Smooth muscle cell (in vitro differentiated cells): ENCODE results near the gene NPW. TPM values are rescaled to one million over a fixed set of nuclear protein-coding genes. Genes with fewer than 3 reads are reported as not detected.
"Not testable (repeated sequence)": the region's sequence is repeated elsewhere in the genome, so short reads cannot be mapped to it uniquely, and the experiment has no call there.

Experiments
- DNase-seq: peaks from one replicate; lab custom pipeline; 2025; ENCODE audit not compliant: unreplicated experiment; lab: John Stamatoyannopoulos, UW
- H2AFZ ChIP-seq: fragments of 200-600 bp; sonication (generic); 2 replicates; pipeline ENCODE4 v1.6.0; 2016; ENCODE audit warnings: antibody characterized with exemption, low read depth, mild to moderate bottlenecking
- H3F3A ChIP-seq: fragments of 200-600 bp; sonication (generic); 2 replicates; pipeline ENCODE4 v1.6.0; 2017; ENCODE audit warnings: antibody characterized with exemption, low read depth
- H3K27ac ChIP-seq: fragments of 200-600 bp; sonication (generic); 2 replicates; pipeline ENCODE4 v1.5.1; 2016; ENCODE audit warnings: low read depth, mild to moderate bottlenecking
- H3K27me3 ChIP-seq: fragments of 200-600 bp; sonication (generic); 2 replicates; pipeline ENCODE4 v1.6.1; 2016; ENCODE audit warnings: low read depth, mild to moderate bottlenecking
- H3K36me3 ChIP-seq: fragments of 200-600 bp; sonication (generic); 2 replicates; pipeline ENCODE4 v1.5.1; 2016; ENCODE audit warnings: low read depth
- H3K4me1 ChIP-seq: fragments of 200-600 bp; sonication (generic); 2 replicates; pipeline ENCODE4 v1.5.1; 2016; ENCODE audit warnings: low read depth
- H3K4me2 ChIP-seq: fragments of 200-600 bp; sonication (generic); 2 replicates; pipeline ENCODE4 v1.6.0; 2016; ENCODE audit warnings: mild to moderate bottlenecking
- H3K4me3 ChIP-seq: fragments of 200-600 bp; sonication (generic); 2 replicates; pipeline ENCODE4 v1.5.1; 2016; ENCODE audit warnings: mild to moderate bottlenecking
- H3K79me2 ChIP-seq: fragments of 200-600 bp; sonication (generic); 2 replicates; pipeline ENCODE4 v1.6.0; 2016; ENCODE audit warnings: low read depth, mild to moderate bottlenecking
- H3K9ac ChIP-seq: fragments of 200-600 bp; sonication (generic); 2 replicates; pipeline ENCODE4 v1.6.0; 2016; ENCODE audit warnings: low read depth
- H3K9me3 ChIP-seq: fragments of 200-600 bp; sonication (generic); replicated peaks from 2 replicates; pipeline ENCODE4 v1.5.1; 2016; ENCODE audit warnings: low read depth
- H4K20me1 ChIP-seq: fragments of 200-600 bp; sonication (generic); 2 replicates; pipeline ENCODE4 v1.6.0; 2016; ENCODE audit warnings: low read depth
- WGBS: methylation state at CpG from one replicate; pipeline ENCODE4 v1.1.7; 2016; ENCODE audit warnings: low lambda C conversion rate; 5-methylcytosine and 5-hydroxymethylcytosine counted together
- polyA plus RNA-seq: library from polyadenylated mRNA; unstranded; fragments of >200 nt; fragmentation: Nextera tagmentation; extraction: Ambion mirVana; gene quantifications from 2 replicates; pipeline ENCODE4 v1.2.1, GENCODE V29; 2016
- total RNA-seq: library from RNA; depleted of rRNA; stranded (reverse); fragments of >200 nt; gene quantifications from 2 replicates; pipeline ENCODE4 v1.2.3, GENCODE V29; 2014
- TF ChIP-seq, protein P1 (sequence below): fragments of 200-600 bp; sonication (generic); IDR thresholded peaks from 2 replicates; pipeline ENCODE4 v1.5.1; 2017; ENCODE audit warnings: borderline replicate concordance, mild to moderate bottlenecking, antibody characterized with exemption; ENCODE audit not compliant: insufficient read depth, poor library complexity, severe bottlenecking

Gene NPW
- total and polyA plus RNA-seq, 2 experiments from 2014 or later = 13.1 to 185 TPM

DNA sequence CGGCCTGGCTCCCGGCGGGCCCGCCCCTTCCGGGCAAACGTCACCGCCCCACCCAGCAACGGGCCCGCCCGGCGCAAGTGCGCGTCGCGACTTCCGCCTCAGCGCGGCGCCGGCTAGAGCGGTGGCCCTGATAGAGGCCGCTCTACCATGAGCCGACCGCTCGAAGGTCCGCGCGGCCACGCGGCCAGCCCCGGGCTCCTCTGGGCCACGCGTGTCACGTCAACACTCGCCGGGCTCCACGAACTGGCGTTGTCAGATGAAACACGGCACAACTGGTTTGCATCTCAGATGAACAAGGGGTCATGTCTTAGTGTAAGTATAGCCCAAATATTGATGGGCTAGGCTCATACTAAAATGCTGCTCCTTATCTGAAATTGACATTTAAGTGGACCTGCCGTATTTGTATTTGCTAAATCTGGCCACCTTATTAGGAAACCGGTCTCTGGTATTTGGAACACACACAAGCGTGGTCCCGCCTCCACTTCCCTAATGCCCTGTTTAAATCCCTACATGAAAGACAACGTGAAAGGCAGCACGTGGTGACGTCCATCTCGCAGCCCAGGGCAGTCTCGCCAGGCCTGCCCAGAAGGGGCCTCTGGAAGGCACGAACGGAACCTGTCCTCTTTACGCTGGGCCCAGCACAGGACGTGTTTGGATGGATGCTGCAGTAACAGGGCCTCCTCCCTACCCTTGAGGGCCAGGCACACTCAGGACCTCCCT, 9.6 kb upstream of the NPW start, which contains the start of gene ZNF598:
Gene ZNF598, minus strand, starts transcription at position 31 of the 720 bp plus-strand sequence.
- Histone ChIP-seq H3K27me3 (no peaks in the 10 kb centered on the region), H3K9ac (peak within 1 kb of the TSS; percentile 88), H3K27ac (peak within 1 kb of the TSS; percentile 94), H3K79me2 (peaks cover 45% of the 10 kb centered on the region), H3K4me3 (peak within 1 kb of the TSS; percentile 98), H4K20me1 (peaks cover 43% of the 10 kb centered on the region), H2AFZ (peak within 1 kb of the TSS; percentile 97), H3K36me3 (no peaks in the 10 kb centered on the region), H3F3A (no peaks in the 10 kb centered on the region), H3K4me1 (peaks cover 21% of the 10 kb centered on the region), H3K9me3 (no peaks in the 10 kb centered on the region), H3K4me2 (peak within 1 kb of the TSS; percentile 97)
- DNase-seq = peak; percentile 33
- WGBS = 3% methylated on average over 50 of the region's 52 CpGs
- TF ChIP-seq, protein P1, sequence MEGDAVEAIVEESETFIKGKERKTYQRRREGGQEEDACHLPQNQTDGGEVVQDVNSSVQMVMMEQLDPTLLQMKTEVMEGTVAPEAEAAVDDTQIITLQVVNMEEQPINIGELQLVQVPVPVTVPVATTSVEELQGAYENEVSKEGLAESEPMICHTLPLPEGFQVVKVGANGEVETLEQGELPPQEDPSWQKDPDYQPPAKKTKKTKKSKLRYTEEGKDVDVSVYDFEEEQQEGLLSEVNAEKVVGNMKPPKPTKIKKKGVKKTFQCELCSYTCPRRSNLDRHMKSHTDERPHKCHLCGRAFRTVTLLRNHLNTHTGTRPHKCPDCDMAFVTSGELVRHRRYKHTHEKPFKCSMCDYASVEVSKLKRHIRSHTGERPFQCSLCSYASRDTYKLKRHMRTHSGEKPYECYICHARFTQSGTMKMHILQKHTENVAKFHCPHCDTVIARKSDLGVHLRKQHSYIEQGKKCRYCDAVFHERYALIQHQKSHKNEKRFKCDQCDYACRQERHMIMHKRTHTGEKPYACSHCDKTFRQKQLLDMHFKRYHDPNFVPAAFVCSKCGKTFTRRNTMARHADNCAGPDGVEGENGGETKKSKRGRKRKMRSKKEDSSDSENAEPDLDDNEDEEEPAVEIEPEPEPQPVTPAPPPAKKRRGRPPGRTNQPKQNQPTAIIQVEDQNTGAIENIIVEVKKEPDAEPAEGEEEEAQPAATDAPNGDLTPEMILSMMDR = no peak

- Histone ChIP-seq H3K79me2 (peaks cover 27% of the 10 kb centered on the region), H4K20me1 (peaks cover 26% of the 10 kb centered on the region), H3K4me1 (peaks cover 21% of the 10 kb centered on the region)
- not testable (repeated sequence) for H3K9ac ChIP-seq, H3K27me3 ChIP-seq, DNase-seq, H3K36me3 ChIP-seq, H3K9me3 ChIP-seq, H3K27ac ChIP-seq, H2AFZ ChIP-seq, H3F3A ChIP-seq, H3K4me2 ChIP-seq, H3K4me3 ChIP-seq
- WGBS = 89% methylated on average over 9 of the region's 9 CpGs
These were observed 7.9 kb upstream of the NPW start for GRCh38 chr16:2011726-2012125.

DNA sequence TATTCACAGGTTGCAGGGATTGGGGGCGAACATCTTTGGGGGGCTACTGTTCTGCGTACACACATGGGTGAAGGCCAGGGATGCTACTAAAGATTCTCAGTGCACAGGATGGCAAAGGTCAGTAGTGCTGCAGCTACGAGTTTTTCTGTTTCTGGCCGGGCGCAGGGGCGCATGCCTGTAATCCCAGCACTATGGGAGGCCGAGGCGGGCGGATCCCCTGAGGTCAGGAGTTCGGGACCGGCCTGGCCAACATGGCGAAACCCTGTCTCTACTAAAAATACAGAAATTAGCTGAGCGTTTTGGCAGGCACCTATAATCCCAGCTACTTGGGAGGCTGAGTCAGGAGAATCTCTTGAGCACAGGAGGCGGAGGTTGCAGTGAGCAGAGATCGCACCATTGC, 6.1 kb upstream of the NPW start:
- Histone ChIP-seq H2AFZ (no peak overlapping the region), H4K20me1 (peaks cover 8% of the 10 kb centered on the region), H3K27ac (no peak overlapping the region), H3K27me3 (no peaks in the 10 kb centered on the region), H3K9ac (no peak overlapping the region), H3K36me3 (no peaks in the 10 kb centered on the region), H3K4me1 (peaks cover 10% of the 10 kb centered on the region), H3K4me2 (no peak overlapping the region), H3K79me2 (peaks cover 9% of the 10 kb centered on the region), H3K9me3 (no peaks in the 10 kb centered on the region), H3F3A (no peaks in the 10 kb centered on the region), H3K4me3 (no peak overlapping the region)
- no peak for DNase-seq
- TF ChIP-seq, protein P1 = no peak
- WGBS = 95% methylated on average over 15 of the region's 15 CpGs

DNA sequence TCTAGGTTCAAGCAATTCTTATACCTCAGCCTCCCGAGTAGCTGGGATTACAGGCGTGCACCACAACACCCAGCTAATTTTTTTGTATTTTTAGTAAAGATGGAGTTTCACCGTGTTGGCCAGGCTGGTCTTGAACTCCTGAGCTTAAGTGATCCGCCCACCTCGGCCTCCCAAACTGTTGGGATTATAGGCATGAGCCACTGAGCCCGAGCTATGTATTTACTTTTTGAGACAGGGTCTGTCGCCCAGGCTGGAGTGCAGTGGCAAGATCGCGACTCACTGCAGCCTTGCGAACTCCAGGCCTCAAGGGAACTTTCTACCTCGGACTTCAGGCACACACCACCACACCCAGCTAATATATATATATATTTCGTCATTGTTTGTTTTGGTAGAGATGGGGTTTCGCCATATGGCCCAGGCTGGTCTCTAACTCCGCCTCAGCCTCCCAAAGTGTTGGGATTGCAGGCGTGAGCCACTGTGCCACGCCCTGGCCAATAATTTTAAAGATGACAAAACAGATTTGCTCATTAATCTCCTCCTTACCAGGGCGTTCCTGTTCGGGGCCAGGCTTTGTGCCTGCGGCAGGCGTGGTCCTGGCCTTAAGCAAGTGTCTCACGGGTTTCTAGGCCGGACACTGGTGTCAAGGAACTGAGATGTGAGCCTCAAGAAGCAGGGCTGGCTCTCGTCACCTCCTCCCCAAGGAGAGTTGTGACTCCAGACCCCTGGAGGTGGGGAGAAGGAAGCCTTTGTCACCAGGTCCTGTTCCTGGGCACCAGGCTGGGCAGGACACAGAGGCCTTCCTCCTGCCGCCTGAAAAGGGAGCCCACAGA, 4.3 kb upstream of the NPW start:
- H3K4me1 ChIP-seq = peaks cover 8% of the 10 kb centered on the region
- no peaks in the 10 kb centered on the region for H4K20me1 ChIP-seq
- H3K9ac ChIP-seq = no peak overlapping the region
- H3K36me3 ChIP-seq = no peaks in the 10 kb centered on the region
- no peak overlapping the region for H2AFZ ChIP-seq
- H3K27me3 ChIP-seq = no peaks in the 10 kb centered on the region
- H3K4me3 ChIP-seq = no peak overlapping the region
- no peaks in the 10 kb centered on the region for H3K79me2 ChIP-seq
- 80% methylated on average over 24 of the region's 24 CpGs for WGBS
- H3K9me3 ChIP-seq = no peaks in the 10 kb centered on the region
- H3F3A ChIP-seq = no peaks in the 10 kb centered on the region
- H3K4me2 ChIP-seq = no peak overlapping the region
- no peak overlapping the region for H3K27ac ChIP-seq
- DNase-seq = no peak
- TF ChIP-seq, protein P1 = no peak
